SU-DHL-6 (cell line): ENCODE results near the gene RIC8B.

Experiments used
- H2AFZ ChIP-seq: fragments of 200-600 bp; sonication (generic); 2 replicates; pipeline ENCODE4 v1.6.1; 2014; ENCODE audit warnings: low read depth, mild to moderate bottlenecking, moderate library complexity, mixed read lengths, antibody characterized with exemption, low read length; ENCODE audit not compliant: severe bottlenecking
- H3F3A ChIP-seq: fragments of 200-600 bp; shearing (Covaris generic); 2 replicates; pipeline ENCODE4 v1.6.0; 2016; ENCODE audit warnings: antibody characterized with exemption, mild to moderate bottlenecking; ENCODE audit not compliant: insufficient read depth
- H3K27ac ChIP-seq: fragments of 200-600 bp; sonication (generic); 2 replicates; pipeline ENCODE4 v1.5.1; 2016; ENCODE audit warnings: low read depth, mild to moderate bottlenecking, low read length, moderate library complexity, mixed read lengths
- H3K27me3 ChIP-seq: fragments of 200-600 bp; sonication (generic), shearing (Covaris generic); 2 replicates; pipeline ENCODE4 v1.6.0; 2014; ENCODE audit warnings: mild to moderate bottlenecking, low read length
- H3K36me3 ChIP-seq: fragments of 200-600 bp; sonication (generic); 2 replicates; pipeline ENCODE4 v1.6.1; 2014; ENCODE audit warnings: mild to moderate bottlenecking, low read length, mixed read lengths
- H3K4me2 ChIP-seq: fragments of 300-600, 200-600 bp; shearing (Covaris generic), sonication (generic); 2 replicates; pipeline ENCODE4 v1.6.0; 2014; ENCODE audit warnings: low read length, low read depth, mild to moderate bottlenecking; ENCODE audit not compliant: poor library complexity, severe bottlenecking
- H3K4me3 ChIP-seq: fragments of 200-600 bp; sonication (generic); 2 replicates; pipeline ENCODE4 v1.5.1; 2014; ENCODE audit warnings: antibody characterized with exemption, low read length, mild to moderate bottlenecking, mixed read lengths; ENCODE audit not compliant: insufficient read depth, poor library complexity, severe bottlenecking
- H3K79me2 ChIP-seq: fragments of 200-600 bp; sonication (generic); 2 replicates; pipeline ENCODE4 v1.6.1; 2014; ENCODE audit warnings: mild to moderate bottlenecking, low read length, moderate library complexity; ENCODE audit not compliant: insufficient read depth
- H3K9ac ChIP-seq: fragments of 200-600 bp; sonication (generic); 2 replicates; pipeline ENCODE4 v1.7.0; 2014; ENCODE audit warnings: mild to moderate bottlenecking, low read length
- H3K9me2 ChIP-seq: fragments of 200-600 bp; sonication (generic); replicated peaks from 2 replicates; pipeline ENCODE4 v1.6.1; 2014; ENCODE audit warnings: low read length; ENCODE audit not compliant: insufficient read depth
- H3K9me3 ChIP-seq: fragments of 200-600 bp; sonication (generic); 2 replicates; pipeline ENCODE4 v1.6.1; 2014; ENCODE audit warnings: low read length, mixed read lengths; ENCODE audit not compliant: insufficient read depth
- H4K20me1 ChIP-seq: fragments of 200-600 bp; sonication (generic); 2 replicates; pipeline ENCODE4 v1.6.1; 2014; ENCODE audit warnings: low read depth, mild to moderate bottlenecking, antibody characterized with exemption, low read length, moderate library complexity, mixed read lengths
- CTCF ChIP-seq: fragments of 200-600 bp; sonication (generic); IDR thresholded peaks from one replicate; pipeline ENCODE4 v1.5.1; 2017; ENCODE audit warnings: antibody characterized with exemption, mild to moderate bottlenecking, low read length, moderate library complexity; ENCODE audit not compliant: insufficient read depth, poor library complexity, severe bottlenecking
- EZH2phosphoT487 ChIP-seq: fragments of 200-600 bp; sonication (generic), shearing (Covaris generic); conservative IDR thresholded peaks from 2 replicates; pipeline ENCODE4 v1.6.1; 2018; ENCODE audit warnings: mild to moderate bottlenecking, antibody characterized with exemption, low read length, moderate library complexity, mixed read lengths

RIC8B gene

GRCh38 chr12:106754331-106754730 lies 20.2 kb upstream of the RIC8B start:
- H4K20me1 ChIP-seq, result no peaks in the 10 kb centered on the region
- H3F3A ChIP-seq, result no peaks in the 10 kb centered on the region
- H3K9me3 ChIP-seq, result no peaks in the 10 kb centered on the region
- TF ChIP-seq EZH2phosphoT487 (no peak), CTCF (no peak)
- no peak overlapping the region for H3K27ac ChIP-seq
- H3K79me2 ChIP-seq, result no peaks in the 10 kb centered on the region
- no peaks in the 10 kb centered on the region for H3K27me3 ChIP-seq
- no peak overlapping the region for H3K9ac ChIP-seq
- no peak overlapping the region for H3K4me3 ChIP-seq
- no peaks in the 10 kb centered on the region for H3K36me3 ChIP-seq
- no peak overlapping the region for H3K4me2 ChIP-seq
- H2AFZ ChIP-seq, result no peak overlapping the region
- H3K9me2 ChIP-seq, result no peaks in the 10 kb centered on the region

DNA sequence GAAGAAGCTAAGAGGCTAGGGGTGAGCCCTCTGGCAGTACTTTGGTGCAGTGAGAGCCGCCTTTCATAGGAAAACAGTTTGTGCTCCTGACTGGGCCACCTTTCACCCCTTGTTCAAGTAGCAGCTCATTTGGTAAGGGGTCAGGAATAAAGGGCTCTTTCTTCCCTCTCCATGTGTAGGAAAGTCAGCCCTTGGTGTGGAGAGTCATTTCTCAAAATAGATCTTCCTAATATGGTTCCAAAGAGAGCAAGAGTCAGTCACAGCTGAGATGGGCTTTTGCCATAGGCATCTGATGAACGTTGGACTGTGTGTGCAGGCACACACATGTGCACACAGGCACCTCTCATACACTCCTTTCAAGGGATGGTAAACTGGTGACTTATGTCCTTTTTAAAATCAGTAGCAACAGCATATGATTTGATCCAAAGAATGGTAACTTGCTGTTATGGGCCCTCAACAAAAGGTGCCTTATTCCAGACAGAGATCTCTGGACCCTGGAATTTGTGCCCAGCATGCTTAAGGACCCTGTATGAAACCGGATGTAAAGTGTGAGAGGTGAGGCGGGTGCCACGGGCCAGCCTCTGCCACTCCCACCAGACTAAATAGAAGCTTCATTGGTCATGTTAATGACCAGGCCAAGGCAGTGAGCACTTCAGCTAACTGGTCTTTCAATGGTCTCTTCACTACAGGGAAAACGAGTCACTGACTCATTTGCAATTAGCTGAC lies 16.7 kb upstream of the RIC8B start:
- no peaks in the 10 kb centered on the region for H3K79me2 ChIP-seq
- H3K9ac ChIP-seq, result no peak overlapping the region
- H3F3A ChIP-seq, result peaks cover 6% of the 10 kb centered on the region; the same call in 1 of the 2 replicates
- H3K27ac ChIP-seq, result no peak overlapping the region
- H3K4me2 ChIP-seq, result no peak overlapping the region
- TF ChIP-seq CTCF (no peak), EZH2phosphoT487 (no peak)
- no peak overlapping the region for H2AFZ ChIP-seq
- H3K27me3 ChIP-seq, result no peaks in the 10 kb centered on the region
- H3K36me3 ChIP-seq, result no peaks in the 10 kb centered on the region
- no peak overlapping the region for H3K4me3 ChIP-seq
- H3K9me3 ChIP-seq, result no peaks in the 10 kb centered on the region
- H4K20me1 ChIP-seq, result no peaks in the 10 kb centered on the region
- H3K9me2 ChIP-seq, result no peaks in the 10 kb centered on the region

GRCh38 chr12:106758349-106759110 lies 16.0 kb upstream of the RIC8B start:
- Histone ChIP-seq H3K4me2 (no peak overlapping the region), H4K20me1 (no peaks in the 10 kb centered on the region), H2AFZ (no peak overlapping the region), H3K27ac (no peak overlapping the region), H3K79me2 (no peaks in the 10 kb centered on the region), H3K4me3 (no peak overlapping the region), H3K36me3 (no peaks in the 10 kb centered on the region), H3K27me3 (no peaks in the 10 kb centered on the region), H3F3A (peaks cover 6% of the 10 kb centered on the region; the same call in 1 of the 2 replicates), H3K9me2 (no peaks in the 10 kb centered on the region), H3K9me3 (no peaks in the 10 kb centered on the region), H3K9ac (no peak overlapping the region)
- TF ChIP-seq CTCF (no peak), EZH2phosphoT487 (no peak)
